K562 (cell line): ENCODE measurements around the gene VEGFA. TPM values are rescaled to one million over a fixed set of nuclear protein-coding genes. Genes with fewer than 3 reads are reported as not detected.

ENCODE experiments used
- DPF2 ChIP-seq: fragments of 450-650 bp; IDR thresholded peaks from 2 replicates; pipeline ENCODE4 v1.6.1; 2016
- ELF4 ChIP-seq: fragments of 450-650 bp; formaldehyde crosslinking; IDR thresholded peaks from 2 replicates; pipeline ENCODE4 v1.4.0; 2022; ENCODE audit warnings: missing genetic modification characterization
- KLF13 ChIP-seq: fragments of 450-650 bp; IDR thresholded peaks from 2 replicates; pipeline ENCODE4 v1.6.1; 2016; ENCODE audit warnings: missing genetic modification characterization, low read depth, mild to moderate bottlenecking, missing compliant biosample characterization, moderate library complexity, borderline replicate concordance
- TSHZ1 ChIP-seq: fragments of 250-450 bp; sonication (Bioruptor Pico); IDR thresholded peaks from 2 replicates; pipeline ENCODE4 v1.4.0; 2020; ENCODE audit warnings: mild to moderate bottlenecking, moderate library complexity
- ZBTB2 ChIP-seq: fragments of 450-650 bp; IDR thresholded peaks from 2 replicates; pipeline ENCODE4 v1.6.1; 2016; ENCODE audit warnings: antibody characterized with exemption
- ZBTB40 ChIP-seq, 2 experiments: fragments of 450-650 bp in 1 of 2; sonication (generic) in 1 of 2; formaldehyde crosslinking in 1 of 2; IDR thresholded peaks; 2 replicates each; pipeline versions ENCODE4 v1.7.1 to v1.9.0; 2016 to 2022; ENCODE audit warnings: inconsistent platforms in 1 of 2, mild to moderate bottlenecking in 1 of 2, missing genetic modification reagents in 1 of 2
- polyA plus RNA-seq, 8 experiments: library from polyadenylated mRNA; depleted of rRNA in 4 of 8; stranded (reverse) in 5 of 8; unstranded in 3 of 8; fragments of >200 nt; fragmentation: Nextera tagmentation in 2 of 8; fragmentation: Illumina TruSeq in 1 of 8; extraction: Ambion mirVana in 2 of 8; extraction: Trizol in 1 of 8; gene quantifications; 2 replicates each; pipeline versions ENCODE4 v1.2.1 to v1.2.3, GENCODE V29; 2011 to 2014; ENCODE audit warnings: inconsistent platforms in 1 of 8, missing spikeins in 1 of 8
- total RNA-seq, 7 experiments: library from RNA; depleted of rRNA in 6 of 7; stranded (reverse); fragments of >200 nt in 6 of 7; fragmentation: Illumina TruSeq in 2 of 7; extraction: Trizol in 2 of 7; gene quantifications; 2 replicates each; pipeline versions ENCODE4 v1.2.1 to v1.2.3, GENCODE V29; 2011 to 2021; ENCODE audit warnings: low replicate concordance in 1 of 7

The VEGFA gene
- total and polyA plus RNA-seq, 9 of the 15 experiments (the other 6 are each of a cell fraction or from before 2014, with no cell fraction given): 14.0 to 271 (median 124) TPM

GRCh38 chr6:43771858-43772680 is 2.1 kb downstream of the VEGFA start (continued):
- peak; percentile 73 for TF ChIP-seq ZBTB40 (IDR thresholded peaks at IDR 0.05)
- TF ChIP-seq ZBTB40 (CRISPR knock-in tag; IDR thresholded peaks at IDR 0.05): no peak
- no peak for TF ChIP-seq TSHZ1 (CRISPR knock-in tag)
- TF ChIP-seq ZBTB2: peak; percentile 38; the same call in 1 of the 2 replicates
- no peak for TF ChIP-seq DPF2
- 0 out of 2 replicates have a peak, but pooled peaks have one; percentile 32 for TF ChIP-seq KLF13
- TF ChIP-seq ELF4: peak; percentile 38; the same call in 1 of the 2 replicates
